Measurements from ENCODE around the gene GPNMB. TPM values are rescaled to one million over a fixed set of nuclear protein-coding genes. Genes with fewer than 3 reads are reported as not detected.
"Not testable (repeated sequence)": the region's sequence is repeated elsewhere in the genome, so short reads cannot be mapped to it uniquely, and the experiment has no call there.

GPNMB gene
- total and polyA plus RNA-seq, 4 donors = 2.6 to 10.5 (median 4.9) TPM

- Histone ChIP-seq H3K27ac (ENCODE audit: low read depth in 1 of 2, low read length in 2 of 2) (no peak overlapping the region), H3K9me3 (ENCODE audit: control insufficient read depth in 4 of 4, low read length in 3 of 4) (no peaks in the 10 kb centered on the region), H3K36me3 (ENCODE audit: control insufficient read depth in 4 of 4, insufficient read depth in 3 of 4, low read depth in 1 of 4, low read length in 3 of 4) (peaks cover 8 to 21% (median 12%) of the 10 kb centered on the region in 4 donors), H3K27me3 (ENCODE audit: control insufficient read depth in 4 of 4, insufficient read depth in 4 of 4, low read length in 3 of 4) (no peaks in the 10 kb centered on the region), H3K4me1 (ENCODE audit: control insufficient read depth in 4 of 4, insufficient read depth in 4 of 4, low read length in 3 of 4) (peaks cover 0 to 6% (median 1%) of the 10 kb centered on the region in 4 donors), H3K9ac (ENCODE audit: low read depth in 1 of 2, low read length in 2 of 2) (no peak overlapping the region), H3K4me3 (ENCODE audit: low read depth in 1 of 3, low read length in 3 of 3) (no peak overlapping the region)
- 86% methylated on average over 6 of the region's 6 CpGs for WGBS
- TF ChIP-seq SP1 (IDR thresholded peaks at IDR 0.05) = no peak
- no peak for TF ChIP-seq FOXA1 (IDR thresholded peaks at IDR 0.05)
- DNase-seq (ENCODE audit: low spot score) = no peak
Observed at GRCh38 chr7:23308754-23309153, 62.2 kb downstream of the GPNMB start.

- not testable (repeated sequence) for H3K27ac ChIP-seq (ENCODE audit: low read depth in 1 of 2, low read length in 2 of 2); H3K4me3 ChIP-seq (ENCODE audit: low read depth in 1 of 3, low read length in 3 of 3); H3K27me3 ChIP-seq (ENCODE audit: control insufficient read depth in 4 of 4, insufficient read depth in 4 of 4, low read length in 3 of 4); H3K9ac ChIP-seq (ENCODE audit: low read depth in 1 of 2, low read length in 2 of 2); H3K4me1 ChIP-seq (ENCODE audit: control insufficient read depth in 4 of 4, insufficient read depth in 4 of 4, low read length in 3 of 4); H3K9me3 ChIP-seq (ENCODE audit: control insufficient read depth in 4 of 4, low read length in 3 of 4); DNase-seq (ENCODE audit: low spot score)
- WGBS = 88% methylated on average over 2 of the region's 2 CpGs
- H3K36me3 ChIP-seq (ENCODE audit: control insufficient read depth in 4 of 4, insufficient read depth in 3 of 4, low read depth in 1 of 4, low read length in 3 of 4) = peaks cover 6 to 21% (median 12%) of the 10 kb centered on the region in 4 donors
Observed at GRCh38 chr7:23312141-23312540, 65.6 kb downstream of the GPNMB start.

GRCh38 chr7:23315366-23315765, 68.8 kb downstream of the GPNMB start:
- no peak overlapping the region for H3K9ac ChIP-seq (ENCODE audit: low read depth in 1 of 2, low read length in 2 of 2)
- DNase-seq (ENCODE audit: low spot score) = no peak
- TF ChIP-seq JUND (IDR thresholded peaks at IDR 0.05) (no peak), CTCF (IDR thresholded peaks at IDR 0.05; ENCODE audit: low read depth, low read length, missing input control) (no peak), FOXA2 (IDR thresholded peaks at IDR 0.05) (no peak), EGR1 (IDR thresholded peaks at IDR 0.05; ENCODE audit: low read depth in 2 of 2) (no peak), TAF1 (conservative IDR thresholded peaks at IDR 0.05) (no peak), GABPA (IDR thresholded peaks at IDR 0.05 in 1 of 2, conservative IDR thresholded peaks at IDR 0.05 in 1 of 2) (no peak), REST (IDR thresholded peaks at IDR 0.05) (no peak), FOXA1 (IDR thresholded peaks at IDR 0.05) (no peak), MAX (IDR thresholded peaks at IDR 0.05) (no peak), RXRA (IDR thresholded peaks at IDR 0.05) (no peak), YY1 (IDR thresholded peaks at IDR 0.05) (no peak)
- H3K4me1 ChIP-seq (ENCODE audit: control insufficient read depth in 4 of 4, insufficient read depth in 4 of 4, low read length in 3 of 4) = peaks cover 0 to 7% (median 4%) of the 10 kb centered on the region in 4 donors
- no peaks in the 10 kb centered on the region for H3K36me3 ChIP-seq (ENCODE audit: control insufficient read depth in 4 of 4, insufficient read depth in 3 of 4, low read depth in 1 of 4, low read length in 3 of 4)
- H3K9me3 ChIP-seq (ENCODE audit: control insufficient read depth in 4 of 4, low read length in 3 of 4) = no peaks in the 10 kb centered on the region
- H3K4me3 ChIP-seq (ENCODE audit: low read depth in 1 of 3, low read length in 3 of 3) = no peak overlapping the region
- 78% methylated on average over 7 of the region's 7 CpGs for WGBS
- no peak overlapping the region for H3K27ac ChIP-seq (ENCODE audit: low read depth in 1 of 2, low read length in 2 of 2)
- no peaks in the 10 kb centered on the region for H3K27me3 ChIP-seq (ENCODE audit: control insufficient read depth in 4 of 4, insufficient read depth in 4 of 4, low read length in 3 of 4)

Other genes starting within 250 kb of the GPNMB start
- 10 to 100 TPM; 15.1 to 19.0 TPM for gene HYCC1, start 232.6 kb upstream of the GPNMB start, total RNA-seq
- gene HYCC1, start 232.6 kb upstream of the GPNMB start, polyA plus RNA-seq = 1 to 10 TPM; 5.6 to 6.0 TPM
- gene KLHL7, start 141.0 kb upstream of the GPNMB start, total RNA-seq = 10 to 100 TPM; 12.6 to 14.1 TPM
- gene KLHL7, start 141.0 kb upstream of the GPNMB start, polyA plus RNA-seq = 1 to 10 TPM; 5.4 to 7.3 TPM
- gene NUP42, start 64.7 kb upstream of the GPNMB start, total RNA-seq = 10 to 100 TPM; 24.4 to 35.8 TPM
- gene NUP42, start 64.7 kb upstream of the GPNMB start, polyA plus RNA-seq = 10 to 100 TPM; 11.9 to 12.2 TPM
- 10 to 100 TPM; 30.3 to 41.6 TPM for gene MALSU1, start 52.6 kb downstream of the GPNMB start, total RNA-seq
- 10 to 100 TPM; 39.4 to 84.6 TPM for gene MALSU1, start 52.6 kb downstream of the GPNMB start, polyA plus RNA-seq
- 10 to 100 TPM in 1 of 2 donors, under 1 TPM in 1; 0.17 to 28.4 TPM for gene IGF2BP3, start 223.7 kb downstream of the GPNMB start, total RNA-seq
- gene IGF2BP3, start 223.7 kb downstream of the GPNMB start, polyA plus RNA-seq = under 1 TPM in 1 of 2 donors, not detected in 1; 0.23 TPM

Data from liver (tissue), 9 donors.